Colon (tissue), 2 donors: ENCODE measurements around the gene GTF2I.
"Not testable (repeated sequence)": the region's sequence is repeated elsewhere in the genome, so short reads cannot be mapped to it uniquely, and the experiment has no call there.

Source experiments
- FAIRE-seq: peaks from 2 replicates; lab custom pipeline; 2012; peaks lifted over from hg19 to GRCh38; lab: Jason Lieb, UNC
- donor health status: control.
- donor health status: control.

GTF2I gene

DNA sequence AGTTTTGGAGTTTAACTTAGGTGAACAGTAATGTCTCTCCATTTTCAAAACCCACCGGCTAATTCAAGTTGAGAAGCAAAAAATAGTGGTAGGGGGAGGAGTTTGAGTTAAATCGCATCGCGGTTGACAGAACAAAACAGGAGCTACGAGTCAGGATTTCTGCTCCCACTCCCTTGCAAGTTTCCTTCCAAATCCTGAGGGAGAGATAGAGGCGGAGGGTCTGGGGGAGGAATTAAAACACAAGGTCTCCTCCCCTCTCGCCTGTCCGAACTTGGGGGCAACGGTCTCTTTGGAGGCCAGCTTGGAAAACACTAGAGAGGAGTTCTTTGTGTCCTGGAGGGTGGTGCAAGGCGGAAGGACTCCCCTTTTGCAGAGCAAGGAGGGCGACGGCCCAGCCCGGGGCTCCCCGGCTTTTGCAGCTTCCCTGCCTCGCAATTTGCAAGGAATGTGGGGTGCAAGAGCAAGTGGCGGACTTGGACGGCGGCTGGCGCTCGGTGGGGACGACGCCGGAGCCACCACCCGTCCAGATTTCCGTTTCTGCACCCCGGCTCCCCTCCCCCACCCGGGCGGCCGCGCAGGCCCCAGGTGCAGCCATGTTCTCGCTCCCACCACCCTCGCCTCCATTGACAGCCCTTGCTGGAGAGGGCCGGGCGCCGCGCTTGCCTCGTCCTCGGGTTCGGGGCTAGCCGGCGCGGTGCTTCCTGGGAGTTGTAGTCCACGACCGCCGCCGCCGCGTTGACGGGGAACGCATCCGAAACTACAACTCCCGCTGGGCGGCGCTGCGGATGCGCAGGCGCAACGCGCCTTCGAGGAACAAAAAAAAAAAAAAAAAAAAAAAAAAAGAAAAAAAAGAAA, 454 bp upstream of the GTF2I start:
- FAIRE-seq: no peak

DNA sequence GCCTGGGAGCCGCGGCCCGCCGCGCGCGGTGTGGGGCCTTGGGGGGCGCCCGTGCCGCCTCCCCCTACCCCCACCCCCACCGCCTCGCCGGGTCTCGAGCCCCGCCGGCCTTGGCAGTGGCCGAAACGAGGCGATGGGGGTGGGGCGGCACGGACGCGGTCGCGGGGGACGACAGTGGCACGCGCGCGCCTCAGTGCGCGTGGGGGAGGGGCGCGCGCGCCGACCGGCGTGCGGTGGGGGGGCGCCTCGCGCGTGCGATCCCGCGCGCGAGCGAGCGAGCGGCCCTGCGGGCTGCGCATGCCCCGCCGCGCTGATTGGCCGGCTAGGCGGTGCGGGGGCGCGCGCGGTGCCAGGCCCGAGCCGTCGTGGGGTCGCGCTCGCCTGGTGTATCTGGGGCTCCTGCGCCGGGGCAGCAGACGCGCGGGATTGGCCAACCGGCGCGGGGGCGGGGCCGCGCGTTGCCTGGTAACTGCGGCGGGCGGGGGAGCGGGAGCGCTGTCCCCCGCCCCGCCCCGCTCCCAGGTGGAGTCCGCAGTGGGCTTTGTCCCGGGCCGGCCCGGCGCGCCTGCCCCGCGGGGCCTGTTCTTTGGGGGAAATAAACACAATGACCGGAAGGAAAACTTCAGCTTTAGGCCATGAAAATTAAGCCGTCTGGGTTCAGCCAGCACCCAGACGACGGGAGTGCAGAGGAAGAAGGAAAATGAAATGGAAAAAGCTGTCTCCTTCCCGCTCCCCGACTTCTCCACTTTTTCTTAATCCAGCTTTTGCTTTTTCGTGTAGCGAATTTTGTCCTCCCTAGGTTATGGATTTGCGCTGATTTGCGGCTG, 873 bp downstream of the GTF2I start:
- no peak for FAIRE-seq

- FAIRE-seq: not testable (repeated sequence)
Measured at GRCh38 chr7:74660202-74660601, 2.7 kb downstream of the GTF2I start.

DNA sequence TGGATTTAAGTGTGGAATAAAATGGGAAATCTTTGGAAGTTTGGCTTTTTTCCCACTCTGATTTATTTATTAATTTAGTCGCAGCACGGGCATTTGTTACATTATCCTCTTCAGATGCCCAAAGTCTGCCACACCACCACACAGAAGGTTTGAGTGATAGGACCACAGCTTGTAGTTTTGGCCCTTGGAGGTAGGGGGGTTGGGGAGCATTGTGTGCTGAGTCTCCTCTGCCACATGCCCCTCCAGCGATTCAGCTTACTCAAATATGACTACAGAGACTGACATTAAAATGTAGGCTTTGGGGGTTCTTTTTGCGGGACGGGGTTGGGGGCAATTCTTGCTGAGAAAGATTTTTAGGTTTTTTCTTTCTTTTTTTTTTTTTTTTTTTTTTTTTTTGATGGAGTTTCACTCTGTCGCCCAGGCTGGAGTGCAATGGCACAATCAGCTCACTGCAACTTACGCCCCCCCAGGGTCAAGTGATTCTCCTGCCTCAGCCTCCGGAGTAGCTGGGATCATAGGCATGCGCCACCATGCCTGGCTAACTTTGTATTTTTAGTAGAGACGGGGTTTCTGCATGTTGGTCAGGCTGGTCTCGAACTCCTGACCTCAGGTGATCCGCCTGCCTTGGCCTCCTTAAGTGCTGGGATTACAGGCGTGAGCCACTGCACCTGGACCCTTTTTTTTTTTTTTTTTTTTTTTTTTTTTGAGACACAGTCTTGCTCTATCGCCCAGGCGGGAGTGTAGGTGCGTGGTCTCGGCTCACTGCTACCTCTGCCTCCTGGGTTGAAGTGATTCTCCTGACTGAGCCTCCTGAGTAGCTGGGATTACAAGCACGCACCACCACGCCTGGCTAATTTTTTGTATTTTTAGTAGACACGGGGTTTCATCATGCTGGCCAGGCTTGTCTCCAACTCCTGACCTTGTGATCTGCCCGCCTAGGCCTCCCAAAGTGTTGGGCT, 4.6 kb downstream of the GTF2I start:
- FAIRE-seq: not testable (repeated sequence)

GRCh38 chr7:74665296-74665938, 7.9 kb downstream of the GTF2I start:
- FAIRE-seq: no peak

DNA sequence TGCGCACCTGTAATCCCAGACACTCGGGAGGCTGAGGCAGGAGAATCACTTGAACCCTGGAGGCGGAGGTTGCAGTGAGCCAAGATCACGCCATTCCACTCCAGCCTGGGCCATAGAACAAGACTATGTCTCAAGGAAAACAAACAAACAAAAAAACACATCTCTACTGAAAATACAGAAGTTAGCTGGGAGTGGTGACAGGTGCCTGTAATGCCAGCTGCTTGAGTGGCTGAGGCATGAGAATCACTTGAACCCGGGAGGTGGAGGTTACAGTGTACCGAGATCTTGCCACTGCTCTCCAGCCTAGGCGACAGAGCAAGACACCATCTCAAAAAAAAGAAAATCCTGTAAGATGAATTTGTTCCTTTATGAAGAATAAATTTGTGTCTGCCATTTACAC, 9.5 kb downstream of the GTF2I start:
- not testable (repeated sequence) for FAIRE-seq

DNA sequence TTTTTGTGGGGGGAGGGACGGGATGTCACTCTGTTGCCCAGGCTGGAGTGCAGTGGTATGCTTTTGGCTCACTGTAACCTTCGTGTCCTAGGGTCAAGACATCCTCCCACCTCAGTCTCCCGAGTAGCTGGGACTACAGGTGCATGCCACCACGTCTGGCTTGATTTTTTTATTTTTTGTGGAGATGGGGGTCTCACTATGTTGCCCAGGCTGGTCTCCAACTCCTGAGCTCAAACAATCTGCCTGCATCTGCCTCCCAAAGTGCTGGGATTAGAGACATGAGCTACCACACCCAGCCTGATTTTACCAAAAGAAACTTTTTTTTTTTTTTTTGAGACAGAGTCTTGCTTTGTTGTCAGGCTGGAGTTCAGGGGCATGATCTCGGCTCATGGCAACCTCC, 10.0 kb downstream of the GTF2I start:
- not testable (repeated sequence) for FAIRE-seq

DNA sequence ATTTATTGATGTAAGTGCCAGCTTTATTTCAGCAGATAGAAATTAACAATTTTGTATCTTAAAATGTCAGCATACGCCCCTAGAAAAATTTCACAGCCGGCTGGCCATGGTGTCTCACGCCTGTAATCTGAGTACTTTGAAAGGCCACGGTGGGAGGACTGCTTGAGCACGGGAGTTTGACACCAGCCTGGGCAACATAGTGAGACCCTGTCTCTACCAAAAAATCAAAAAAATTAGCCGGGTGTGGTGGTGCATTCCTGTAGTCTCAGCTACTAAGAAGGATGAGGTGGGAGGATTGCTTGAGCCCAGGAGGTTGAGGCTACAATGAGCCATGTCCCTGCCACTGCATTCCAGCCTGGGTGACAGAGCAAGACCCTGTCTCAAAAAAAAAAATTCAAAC, 14.1 kb downstream of the GTF2I start:
- FAIRE-seq: no peak

DNA sequence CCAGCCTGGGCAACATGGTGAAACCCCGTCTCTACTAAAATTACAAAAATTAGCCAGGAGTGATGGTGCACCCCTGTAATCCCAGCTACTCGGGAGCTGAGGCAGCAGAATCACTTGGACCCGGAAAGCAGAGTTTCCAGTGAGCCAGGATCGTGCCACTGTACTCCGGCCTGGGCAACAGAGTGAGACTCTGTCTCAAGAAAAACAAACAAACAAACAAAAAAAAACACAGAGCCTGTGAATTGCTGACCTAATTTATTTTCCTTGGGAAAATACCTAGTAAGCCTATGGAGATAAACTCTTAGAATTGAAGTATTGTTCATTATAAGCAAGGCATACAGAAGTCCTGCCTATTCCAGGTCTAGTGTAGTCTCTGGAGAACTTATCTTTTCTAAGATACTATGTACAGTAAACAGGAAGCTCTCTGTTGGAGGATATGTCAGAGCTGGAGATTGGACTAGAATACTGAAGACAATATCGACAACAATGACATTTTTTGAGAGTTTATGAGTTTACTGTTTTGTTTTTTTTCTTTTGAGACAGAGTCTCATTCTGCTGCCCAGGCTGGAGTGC, 14.9 kb downstream of the GTF2I start:
- FAIRE-seq: no peak

GRCh38 chr7:74674166-74674565, 16.6 kb downstream of the GTF2I start:
- no peak for FAIRE-seq

- FAIRE-seq: no peak
Measured at GRCh38 chr7:74682829-74683228, 25.3 kb downstream of the GTF2I start.

DNA sequence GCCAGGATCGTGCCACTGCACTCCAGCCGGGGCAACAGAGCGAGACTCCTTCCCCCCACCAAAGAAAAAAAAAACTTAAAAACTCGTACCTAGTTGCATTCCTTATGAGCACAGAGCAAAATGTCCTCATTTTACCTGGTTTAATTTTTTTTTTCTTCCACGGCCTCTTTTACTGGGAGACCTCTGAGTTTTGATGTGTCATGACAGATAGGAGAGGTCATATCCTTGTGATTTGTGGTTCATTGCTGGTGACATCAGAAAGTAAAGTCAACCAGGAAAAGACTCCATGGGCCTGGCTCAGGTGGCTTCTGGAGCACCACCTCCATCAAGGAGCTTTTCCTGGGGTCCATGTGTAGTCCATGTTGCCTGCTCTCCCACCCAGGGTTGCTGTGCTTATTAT, 26.3 kb downstream of the GTF2I start:
- no peak for FAIRE-seq

DNA sequence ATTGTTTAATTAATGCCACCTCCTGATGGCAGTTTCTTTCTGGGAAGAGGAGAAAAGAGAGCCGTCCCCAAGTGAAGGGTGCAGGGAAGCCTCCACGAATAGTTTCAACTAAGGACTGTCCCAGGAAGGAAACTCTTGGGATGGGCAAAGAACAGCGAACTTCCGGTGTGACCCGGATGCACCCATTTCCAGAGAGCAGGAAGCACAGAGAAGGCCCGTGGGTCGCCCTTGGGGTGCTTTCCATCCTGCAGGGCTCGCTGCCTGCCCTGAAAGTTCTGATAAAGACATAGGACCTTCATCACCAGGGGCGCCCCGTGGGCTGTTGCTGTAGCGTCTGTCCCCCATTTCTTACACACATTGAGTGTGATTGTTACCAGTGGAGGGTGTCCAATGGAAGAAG, 27.0 kb downstream of the GTF2I start:
- no peak for FAIRE-seq

DNA sequence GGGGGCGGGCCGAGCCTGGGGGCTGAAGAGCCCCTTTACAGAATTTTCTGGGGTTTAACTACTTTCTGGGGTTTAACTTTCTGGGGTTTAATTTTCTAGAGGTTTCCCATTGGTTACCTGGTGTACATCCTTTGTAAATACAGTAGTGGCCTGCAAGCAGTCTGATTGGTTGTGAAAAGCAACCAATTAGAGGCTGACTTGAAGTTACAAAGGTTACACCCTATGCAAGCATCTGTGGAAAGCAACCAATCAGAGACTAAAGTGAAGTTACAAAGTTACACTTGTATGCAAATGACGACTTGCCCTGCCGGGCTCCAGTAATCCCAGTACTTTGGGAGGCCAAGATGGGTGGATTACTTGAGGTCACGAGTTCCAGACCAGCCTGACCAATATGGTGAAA, 27.4 kb downstream of the GTF2I start:
- FAIRE-seq: no peak

GRCh38 chr7:74690474-74690873, 33.0 kb downstream of the GTF2I start:
- no peak for FAIRE-seq

- not testable (repeated sequence) for FAIRE-seq
Measured at GRCh38 chr7:74704419-74704818, 46.9 kb downstream of the GTF2I start.

- FAIRE-seq: no peak
Measured at GRCh38 chr7:74707238-74707637, 49.7 kb downstream of the GTF2I start.

DNA sequence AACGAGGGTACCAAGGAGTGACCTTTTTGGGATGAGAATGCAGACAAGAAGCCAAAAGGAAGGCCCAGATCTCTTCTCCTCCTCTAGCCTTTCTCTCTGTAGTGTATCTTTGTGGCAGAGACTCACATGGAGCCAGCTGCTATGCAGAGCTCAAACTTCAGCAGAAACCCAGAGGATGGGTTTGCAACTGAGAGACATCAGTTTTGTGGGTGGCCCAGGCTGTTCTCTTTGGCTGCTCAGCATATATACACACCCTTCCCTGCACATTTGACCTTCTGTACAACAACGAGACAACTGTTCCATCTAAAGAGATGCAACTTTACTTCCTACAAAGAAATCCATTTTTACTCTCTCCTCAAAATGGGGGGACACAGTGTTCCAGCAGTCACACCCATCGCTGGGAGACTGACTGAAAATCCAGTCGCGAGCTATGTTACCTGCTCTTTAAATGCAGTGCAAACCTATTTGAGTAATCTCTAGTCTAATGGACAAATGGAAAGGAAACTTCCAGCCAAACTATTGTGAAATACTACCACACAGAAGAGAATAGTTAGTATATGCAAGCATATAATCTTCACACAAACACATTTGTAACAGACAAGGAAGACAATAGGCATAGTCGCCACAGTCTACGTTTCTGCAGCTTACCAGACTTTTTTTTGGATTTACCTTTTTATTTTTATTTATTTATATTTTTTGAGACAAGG, 51.2 kb downstream of the GTF2I start:
- no peak for FAIRE-seq

- FAIRE-seq: no peak
Measured at GRCh38 chr7:74709880-74710671, 52.6 kb downstream of the GTF2I start.

- FAIRE-seq: no peak
Measured at GRCh38 chr7:74713567-74713966, 56.0 kb downstream of the GTF2I start.
